ENCODE data around the gene DCANP1.

The DCANP1 gene

DNA sequence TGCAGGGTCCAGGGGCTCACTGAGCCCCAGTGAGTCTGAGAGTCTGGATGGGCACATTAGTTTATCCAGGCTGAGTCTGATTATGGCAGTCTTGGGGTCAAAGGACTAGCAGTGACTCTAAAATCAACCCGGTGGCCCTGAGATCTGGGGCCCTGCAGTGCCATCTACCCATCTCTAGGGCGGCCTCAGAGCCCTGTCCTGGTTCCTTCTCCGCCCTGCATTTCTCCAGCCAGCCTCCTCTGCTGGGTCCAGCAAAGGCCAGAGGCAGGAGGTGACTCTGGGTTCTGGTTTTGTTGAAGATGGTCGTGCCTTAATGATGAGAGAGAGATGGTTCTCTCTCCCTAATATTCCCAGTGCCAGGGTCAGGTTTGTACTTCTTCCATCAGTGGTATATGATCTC lies 15.0 kb downstream of the DCANP1 start:
- no peak overlapping the region for H3K27ac ChIP-seq (ENCODE audit: poor library complexity, severe bottlenecking)
- H3K4me3 ChIP-seq (ENCODE audit: severe bottlenecking), result no peak overlapping the region
- H3K9me3 ChIP-seq (ENCODE audit: severe bottlenecking), result no peaks in the 10 kb centered on the region
- DNase-seq (ENCODE audit: low spot score), result no peak
- no peaks in the 10 kb centered on the region for H3K27me3 ChIP-seq (ENCODE audit: insufficient read depth, poor library complexity, severe bottlenecking)
- no peak for ATAC-seq (ENCODE audit: low read depth)
- no peaks in the 10 kb centered on the region for H3K4me1 ChIP-seq (ENCODE audit: insufficient read depth, poor library complexity, severe bottlenecking)
- H3K36me3 ChIP-seq (ENCODE audit: low read depth), result no peaks in the 10 kb centered on the region
- TF ChIP-seq, protein P1, sequence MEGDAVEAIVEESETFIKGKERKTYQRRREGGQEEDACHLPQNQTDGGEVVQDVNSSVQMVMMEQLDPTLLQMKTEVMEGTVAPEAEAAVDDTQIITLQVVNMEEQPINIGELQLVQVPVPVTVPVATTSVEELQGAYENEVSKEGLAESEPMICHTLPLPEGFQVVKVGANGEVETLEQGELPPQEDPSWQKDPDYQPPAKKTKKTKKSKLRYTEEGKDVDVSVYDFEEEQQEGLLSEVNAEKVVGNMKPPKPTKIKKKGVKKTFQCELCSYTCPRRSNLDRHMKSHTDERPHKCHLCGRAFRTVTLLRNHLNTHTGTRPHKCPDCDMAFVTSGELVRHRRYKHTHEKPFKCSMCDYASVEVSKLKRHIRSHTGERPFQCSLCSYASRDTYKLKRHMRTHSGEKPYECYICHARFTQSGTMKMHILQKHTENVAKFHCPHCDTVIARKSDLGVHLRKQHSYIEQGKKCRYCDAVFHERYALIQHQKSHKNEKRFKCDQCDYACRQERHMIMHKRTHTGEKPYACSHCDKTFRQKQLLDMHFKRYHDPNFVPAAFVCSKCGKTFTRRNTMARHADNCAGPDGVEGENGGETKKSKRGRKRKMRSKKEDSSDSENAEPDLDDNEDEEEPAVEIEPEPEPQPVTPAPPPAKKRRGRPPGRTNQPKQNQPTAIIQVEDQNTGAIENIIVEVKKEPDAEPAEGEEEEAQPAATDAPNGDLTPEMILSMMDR (IDR thresholded peaks at IDR 0.05; ENCODE audit: poor library complexity, severe bottlenecking), result no peak

- TF ChIP-seq, protein P1 (IDR thresholded peaks at IDR 0.05; ENCODE audit: poor library complexity, severe bottlenecking), result no peak
- H3K9me3 ChIP-seq (ENCODE audit: severe bottlenecking), result no peaks in the 10 kb centered on the region
- no peak overlapping the region for H3K27ac ChIP-seq (ENCODE audit: poor library complexity, severe bottlenecking)
- no peak overlapping the region for H3K4me3 ChIP-seq (ENCODE audit: severe bottlenecking)
- ATAC-seq (ENCODE audit: low read depth) (no peak), DNase-seq (ENCODE audit: low spot score) (no peak)
- H3K36me3 ChIP-seq (ENCODE audit: low read depth), result no peaks in the 10 kb centered on the region
- no peaks in the 10 kb centered on the region for H3K4me1 ChIP-seq (ENCODE audit: insufficient read depth, poor library complexity, severe bottlenecking)
- no peaks in the 10 kb centered on the region for H3K27me3 ChIP-seq (ENCODE audit: insufficient read depth, poor library complexity, severe bottlenecking)
Measured at GRCh38 chr5:135430135-135430437, 17.1 kb downstream of the DCANP1 start.

DNA sequence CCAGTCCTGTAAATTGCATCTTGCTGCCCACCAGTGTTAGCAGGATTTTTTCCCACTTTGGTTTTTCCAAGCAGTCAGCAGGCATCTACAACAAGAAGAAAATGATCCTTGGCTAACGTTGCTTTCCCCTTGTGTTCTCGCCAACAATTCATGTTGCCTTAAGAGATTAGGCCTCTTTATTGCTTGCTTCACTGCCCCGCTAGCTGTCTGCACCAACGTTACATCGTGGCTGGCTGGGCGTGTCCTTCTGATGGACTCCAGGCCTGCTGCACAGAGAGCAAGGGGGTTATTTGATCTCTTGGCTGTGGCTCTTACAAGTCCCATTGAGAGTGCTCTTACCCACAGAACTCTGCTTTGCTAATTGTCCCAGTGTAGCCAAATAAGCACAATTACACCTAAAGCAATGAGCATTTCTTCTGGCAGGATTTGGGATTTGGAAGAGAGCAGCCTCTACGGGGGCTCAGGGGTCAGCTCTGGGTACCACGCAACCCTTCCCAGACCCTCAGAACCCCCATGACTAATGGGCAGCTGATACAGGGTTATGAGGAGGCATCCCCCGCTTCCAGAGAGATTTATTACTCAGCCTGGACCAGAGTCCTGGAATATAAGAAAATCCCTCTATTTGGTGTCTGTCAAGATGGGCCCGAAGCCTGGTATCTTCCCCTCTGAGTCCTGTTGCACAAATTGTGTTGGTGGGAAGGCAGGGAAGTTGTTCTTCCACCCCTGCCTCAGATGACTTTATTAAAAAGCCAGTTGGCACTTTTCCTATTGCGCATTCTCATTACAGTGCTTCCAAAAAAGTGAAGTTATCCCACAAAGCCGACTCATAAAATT lies 17.6 kb downstream of the DCANP1 start:
- Histone ChIP-seq H3K9me3 (ENCODE audit: severe bottlenecking) (no peaks in the 10 kb centered on the region), H3K36me3 (ENCODE audit: low read depth) (no peaks in the 10 kb centered on the region), H3K4me3 (ENCODE audit: severe bottlenecking) (no peak overlapping the region), H3K27me3 (ENCODE audit: insufficient read depth, poor library complexity, severe bottlenecking) (no peaks in the 10 kb centered on the region), H3K4me1 (ENCODE audit: insufficient read depth, poor library complexity, severe bottlenecking) (no peaks in the 10 kb centered on the region), H3K27ac (ENCODE audit: poor library complexity, severe bottlenecking) (no peak overlapping the region)
- DNase-seq (ENCODE audit: low spot score) (no peak), ATAC-seq (ENCODE audit: low read depth) (no peak)
- TF ChIP-seq, protein P1 (IDR thresholded peaks at IDR 0.05; ENCODE audit: poor library complexity, severe bottlenecking), result no peak

DNA sequence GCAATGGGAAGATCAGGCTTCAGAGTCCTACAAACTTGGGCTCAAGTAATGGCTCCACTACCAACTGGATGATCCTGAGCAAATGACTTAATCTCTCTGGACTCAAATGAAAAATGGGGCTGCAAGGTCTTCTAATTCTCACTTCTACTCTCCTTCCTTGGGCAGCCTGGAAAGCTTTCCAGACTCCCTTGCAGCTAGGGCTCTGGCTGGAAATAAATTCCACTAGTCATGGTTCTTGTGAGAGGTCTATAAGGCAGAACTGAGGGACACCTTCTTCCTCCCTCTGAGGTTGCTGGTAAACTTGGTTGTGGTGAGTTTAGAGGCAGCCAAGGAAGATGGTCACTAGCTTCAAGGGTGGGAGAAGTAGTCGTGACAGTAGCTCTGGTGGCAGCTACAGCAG lies 18.6 kb downstream of the DCANP1 start:
- Histone ChIP-seq H3K27ac (ENCODE audit: poor library complexity, severe bottlenecking) (no peak overlapping the region), H3K27me3 (ENCODE audit: insufficient read depth, poor library complexity, severe bottlenecking) (no peaks in the 10 kb centered on the region), H3K4me1 (ENCODE audit: insufficient read depth, poor library complexity, severe bottlenecking) (no peaks in the 10 kb centered on the region), H3K9me3 (ENCODE audit: severe bottlenecking) (no peaks in the 10 kb centered on the region), H3K36me3 (ENCODE audit: low read depth) (no peaks in the 10 kb centered on the region), H3K4me3 (ENCODE audit: severe bottlenecking) (no peak overlapping the region)
- DNase-seq (ENCODE audit: low spot score) (no peak), ATAC-seq (ENCODE audit: low read depth) (no peak)
- TF ChIP-seq, protein P1 (IDR thresholded peaks at IDR 0.05; ENCODE audit: poor library complexity, severe bottlenecking), result no peak
